ENCODE data around the gene SLC2A3.

DNA sequence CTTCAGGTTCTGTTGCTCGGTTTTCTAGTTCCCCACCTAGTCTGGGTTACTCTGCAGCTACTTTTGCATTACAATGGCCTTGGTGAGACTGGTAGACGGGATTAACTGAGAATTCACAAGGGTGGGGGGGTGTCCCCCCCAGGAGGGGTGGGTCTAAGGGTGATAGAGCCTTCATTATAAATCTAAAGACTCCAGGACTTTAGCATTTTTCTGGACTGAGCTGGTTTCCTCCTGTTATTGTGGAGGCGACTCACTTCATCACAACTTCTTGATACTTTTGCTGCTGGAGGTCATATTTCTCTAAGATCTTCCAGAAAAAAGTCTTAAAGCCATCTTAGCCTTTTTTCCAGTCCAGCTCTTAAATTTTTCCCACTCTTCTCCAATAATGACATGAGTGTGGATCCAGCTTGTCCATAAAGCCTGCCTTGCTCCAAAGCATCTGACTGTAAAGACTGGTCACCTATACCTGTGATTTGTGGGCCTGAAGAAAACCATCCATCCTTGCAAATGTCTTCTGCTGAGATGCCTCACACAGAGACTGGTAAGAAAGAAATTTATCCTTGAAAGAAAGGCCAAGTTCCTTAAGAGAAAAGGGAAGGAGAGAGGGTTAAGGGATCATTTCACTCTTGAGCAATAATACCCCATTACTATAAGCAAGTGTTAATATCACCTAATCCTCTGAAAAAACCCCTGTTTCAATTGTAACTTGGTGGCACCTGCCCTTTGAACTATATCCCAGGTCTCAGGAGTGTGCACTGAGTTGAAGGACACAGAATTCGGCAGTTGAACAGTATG is 43.6 kb downstream of the SLC2A3 start:
- no peak for TF ChIP-seq ZC3H10 (CRISPR knock-in tag; IDR thresholded peaks at IDR 0.05)
- TF ChIP-seq CREB5 (CRISPR knock-in tag; IDR thresholded peaks at IDR 0.05; ENCODE audit: low read depth) = no peak
- TF ChIP-seq, protein P1, sequence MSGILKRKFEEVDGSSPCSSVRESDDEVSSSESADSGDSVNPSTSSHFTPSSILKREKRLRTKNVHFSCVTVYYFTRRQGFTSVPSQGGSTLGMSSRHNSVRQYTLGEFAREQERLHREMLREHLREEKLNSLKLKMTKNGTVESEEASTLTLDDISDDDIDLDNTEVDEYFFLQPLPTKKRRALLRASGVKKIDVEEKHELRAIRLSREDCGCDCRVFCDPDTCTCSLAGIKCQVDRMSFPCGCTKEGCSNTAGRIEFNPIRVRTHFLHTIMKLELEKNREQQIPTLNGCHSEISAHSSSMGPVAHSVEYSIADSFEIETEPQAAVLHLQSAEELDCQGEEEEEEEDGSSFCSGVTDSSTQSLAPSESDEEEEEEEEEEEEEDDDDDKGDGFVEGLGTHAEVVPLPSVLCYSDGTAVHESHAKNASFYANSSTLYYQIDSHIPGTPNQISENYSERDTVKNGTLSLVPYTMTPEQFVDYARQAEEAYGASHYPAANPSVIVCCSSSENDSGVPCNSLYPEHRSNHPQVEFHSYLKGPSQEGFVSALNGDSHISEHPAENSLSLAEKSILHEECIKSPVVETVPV (CRISPR knock-in tag; IDR thresholded peaks at IDR 0.05) = no peak
- no peak for TF ChIP-seq SNAI2 (CRISPR knock-in tag; IDR thresholded peaks at IDR 0.05)
- no peak for TF ChIP-seq RARB (CRISPR knock-in tag; IDR thresholded peaks at IDR 0.05)
- no peak for TF ChIP-seq ZNF8 (CRISPR knock-in tag; IDR thresholded peaks at IDR 0.05)
- no peak for TF ChIP-seq PATZ1 (CRISPR knock-in tag; IDR thresholded peaks at IDR 0.05; ENCODE audit: borderline replicate concordance)
- TF ChIP-seq ARNTL (CRISPR knock-in tag; IDR thresholded peaks at IDR 0.05; ENCODE audit: borderline replicate concordance, low read depth) = no peak
- TF ChIP-seq ESRRG (CRISPR knock-in tag; IDR thresholded peaks at IDR 0.05) = no peak
- no peak for TF ChIP-seq ZFP30 (CRISPR knock-in tag; IDR thresholded peaks at IDR 0.05)
- no peak for TF ChIP-seq ZNF70 (CRISPR knock-in tag; IDR thresholded peaks at IDR 0.05)
- no peak for TF ChIP-seq ZNF565 (CRISPR knock-in tag; conservative IDR thresholded peaks at IDR 0.05; ENCODE audit: low read depth)
- TF ChIP-seq ZFP3 (CRISPR knock-in tag; IDR thresholded peaks at IDR 0.05) = no peak

Data from SK-N-SH treated with all-trans-retinoic acid at 6 μM for 48 hours (cell line).